ENCODE measurements around the gene CHST15.

The CHST15 gene

GRCh38 chr10:124048371-124049290, 44.8 kb downstream of the CHST15 start:
- no peak overlapping the region for H3K4me3 ChIP-seq (IDR thresholded peaks at IDR 0.05; ENCODE audit: insufficient read depth, low read depth, low read length)
- peaks cover 6% of the 10 kb centered on the region; the same call in 1 of the 2 replicates for H4K20me1 ChIP-seq (ENCODE audit: insufficient read depth)
- H3K4me1 ChIP-seq (ENCODE audit: low read depth, poor library complexity, severe bottlenecking), result peaks cover 13% of the 10 kb centered on the region
- H3K27me3 ChIP-seq (ENCODE audit: insufficient read depth, low read depth), result no peaks in the 10 kb centered on the region
- TF ChIP-seq CTCF (conservative IDR thresholded peaks at IDR 0.05; ENCODE audit: low read depth, low read length), result no peak
- peaks cover 88% of the 10 kb centered on the region for H3K79me2 ChIP-seq (ENCODE audit: insufficient read depth, low read depth)
- no peak overlapping the region for H2AFZ ChIP-seq (ENCODE audit: low read depth)
- peaks cover 5% of the 10 kb centered on the region; the same call in 1 of the 2 replicates for H3K36me3 ChIP-seq (ENCODE audit: insufficient read depth)
- no peak overlapping the region for H3K4me2 ChIP-seq
- no peak overlapping the region for H3K9ac ChIP-seq
- no peak overlapping the region for H3K27ac ChIP-seq

GRCh38 chr10:124047427-124048152, 45.8 kb downstream of the CHST15 start:
- no peak overlapping the region for H3K4me3 ChIP-seq (IDR thresholded peaks at IDR 0.05; ENCODE audit: insufficient read depth, low read depth, low read length)
- peaks cover 84% of the 10 kb centered on the region for H3K79me2 ChIP-seq (ENCODE audit: insufficient read depth, low read depth)
- H3K27ac ChIP-seq, result no peak overlapping the region
- H3K9ac ChIP-seq, result no peak overlapping the region
- H3K36me3 ChIP-seq (ENCODE audit: insufficient read depth), result peaks cover 5% of the 10 kb centered on the region; the same call in 1 of the 2 replicates
- TF ChIP-seq CTCF (conservative IDR thresholded peaks at IDR 0.05; ENCODE audit: low read depth, low read length), result no peak
- peaks cover 6% of the 10 kb centered on the region; the same call in 1 of the 2 replicates for H4K20me1 ChIP-seq (ENCODE audit: insufficient read depth)
- no peak overlapping the region for H2AFZ ChIP-seq (ENCODE audit: low read depth)
- H3K4me2 ChIP-seq, result no peak overlapping the region
- no peaks in the 10 kb centered on the region for H3K27me3 ChIP-seq (ENCODE audit: insufficient read depth, low read depth)
- H3K4me1 ChIP-seq (ENCODE audit: low read depth, poor library complexity, severe bottlenecking), result peaks cover 13% of the 10 kb centered on the region

- no peak for TF ChIP-seq CTCF (conservative IDR thresholded peaks at IDR 0.05; ENCODE audit: low read depth, low read length)
- H3K36me3 ChIP-seq (ENCODE audit: insufficient read depth), result peaks cover 7% of the 10 kb centered on the region; the same call in 1 of the 2 replicates
- no peak overlapping the region for H2AFZ ChIP-seq (ENCODE audit: low read depth)
- H3K27ac ChIP-seq, result no peak overlapping the region
- no peaks in the 10 kb centered on the region for H4K20me1 ChIP-seq (ENCODE audit: insufficient read depth)
- peaks cover 27% of the 10 kb centered on the region for H3K4me1 ChIP-seq (ENCODE audit: low read depth, poor library complexity, severe bottlenecking)
- H3K9ac ChIP-seq, result no peak overlapping the region
- no peaks in the 10 kb centered on the region for H3K27me3 ChIP-seq (ENCODE audit: insufficient read depth, low read depth)
- H3K79me2 ChIP-seq (ENCODE audit: insufficient read depth, low read depth), result peaks cover 69% of the 10 kb centered on the region
- no peak overlapping the region for H3K4me3 ChIP-seq (IDR thresholded peaks at IDR 0.05; ENCODE audit: insufficient read depth, low read depth, low read length)
- H3K4me2 ChIP-seq, result no peak overlapping the region
These were observed 47.5 kb downstream of the CHST15 start for GRCh38 chr10:124045801-124046355.

GRCh38 chr10:124045276-124045675, 48.1 kb downstream of the CHST15 start:
- H3K79me2 ChIP-seq (ENCODE audit: insufficient read depth, low read depth), result peaks cover 69% of the 10 kb centered on the region
- H3K27ac ChIP-seq, result no peak overlapping the region
- H3K27me3 ChIP-seq (ENCODE audit: insufficient read depth, low read depth), result no peaks in the 10 kb centered on the region
- peaks cover 33% of the 10 kb centered on the region for H3K4me1 ChIP-seq (ENCODE audit: low read depth, poor library complexity, severe bottlenecking)
- H3K4me2 ChIP-seq, result no peak overlapping the region
- no peak overlapping the region for H3K9ac ChIP-seq
- H3K36me3 ChIP-seq (ENCODE audit: insufficient read depth), result peaks cover 11% of the 10 kb centered on the region; the same call in 1 of the 2 replicates
- no peak for TF ChIP-seq CTCF (conservative IDR thresholded peaks at IDR 0.05; ENCODE audit: low read depth, low read length)
- H2AFZ ChIP-seq (ENCODE audit: low read depth), result no peak overlapping the region
- no peaks in the 10 kb centered on the region for H4K20me1 ChIP-seq (ENCODE audit: insufficient read depth)
- no peak overlapping the region for H3K4me3 ChIP-seq (IDR thresholded peaks at IDR 0.05; ENCODE audit: insufficient read depth, low read depth, low read length)
